Activated effector memory CD4-positive, alpha-beta T cell treated with Interleukin-2 at 50 U/mL for 16 hours (primary cell): Measurements from ENCODE around the gene CDK5R2.

Experiments
- DNase-seq: peaks from one replicate; pipeline ENCODE4 v3.0.0-alpha.2; 2020

CDK5R2 gene

DNA sequence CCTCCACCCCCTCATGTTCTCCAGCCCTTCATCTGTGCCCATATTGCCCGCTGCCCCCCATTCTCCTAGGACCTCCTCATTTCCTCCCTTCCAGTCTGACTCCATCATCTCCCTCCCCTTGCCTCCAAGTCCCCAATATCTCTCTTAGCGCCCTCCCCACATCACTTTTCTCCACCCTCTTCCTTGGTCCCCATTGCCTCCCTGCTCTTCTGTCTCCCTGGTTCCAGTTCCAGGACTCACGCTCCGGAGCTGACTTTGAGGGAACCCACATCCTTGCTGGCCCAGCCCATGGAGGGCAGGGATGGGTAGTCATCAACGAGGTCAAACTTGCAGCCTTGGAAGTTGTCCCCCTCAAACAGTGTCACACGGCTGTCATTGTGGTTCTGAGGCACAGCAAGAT is 31.1 kb downstream of the CDK5R2 start:
- no peak for DNase-seq

DNA sequence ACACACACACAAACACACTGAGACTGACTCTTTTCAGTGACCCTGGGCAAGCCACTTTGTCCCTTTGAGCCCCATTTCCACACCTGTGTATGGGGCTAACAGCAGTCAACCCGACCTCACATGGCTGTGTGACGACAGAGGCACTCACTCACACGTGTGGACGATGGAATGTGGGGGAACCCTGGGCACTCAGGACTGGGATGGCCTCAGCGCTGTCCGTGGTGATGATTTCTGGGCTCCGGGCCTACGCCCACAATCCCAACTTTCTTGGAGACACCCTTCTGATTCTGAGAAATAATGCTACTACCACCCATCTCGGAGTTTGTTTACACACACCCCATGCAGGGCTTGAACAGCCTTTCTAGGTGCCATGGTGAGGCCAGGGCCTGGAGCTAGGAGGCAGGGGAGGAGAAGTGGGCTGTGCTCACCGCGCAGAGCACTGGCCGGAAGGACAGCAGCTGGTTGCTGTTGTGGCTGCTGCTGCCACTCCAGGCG is 32.3 kb downstream of the CDK5R2 start:
- no peak for DNase-seq

DNA sequence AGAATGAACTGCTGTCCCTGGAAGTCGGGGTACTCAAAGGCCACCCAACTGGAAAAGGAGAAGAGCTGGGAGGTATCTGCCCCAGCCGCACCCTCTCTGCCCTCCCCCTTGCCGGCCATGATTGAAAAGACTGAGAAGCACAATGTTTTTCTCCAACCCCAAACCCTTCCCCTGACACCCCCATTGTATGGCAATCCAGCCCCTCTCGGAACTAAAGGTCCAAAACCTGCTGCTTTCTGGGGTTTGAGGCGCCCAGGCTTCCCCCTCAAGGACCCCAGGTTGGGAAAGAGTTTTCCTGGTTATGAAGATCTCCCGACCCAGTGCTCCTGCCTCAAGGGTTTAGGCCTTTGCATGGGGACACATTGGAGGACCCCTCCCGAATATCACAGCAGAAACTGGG is 32.7 kb downstream of the CDK5R2 start:
- no peak for DNase-seq

DNA sequence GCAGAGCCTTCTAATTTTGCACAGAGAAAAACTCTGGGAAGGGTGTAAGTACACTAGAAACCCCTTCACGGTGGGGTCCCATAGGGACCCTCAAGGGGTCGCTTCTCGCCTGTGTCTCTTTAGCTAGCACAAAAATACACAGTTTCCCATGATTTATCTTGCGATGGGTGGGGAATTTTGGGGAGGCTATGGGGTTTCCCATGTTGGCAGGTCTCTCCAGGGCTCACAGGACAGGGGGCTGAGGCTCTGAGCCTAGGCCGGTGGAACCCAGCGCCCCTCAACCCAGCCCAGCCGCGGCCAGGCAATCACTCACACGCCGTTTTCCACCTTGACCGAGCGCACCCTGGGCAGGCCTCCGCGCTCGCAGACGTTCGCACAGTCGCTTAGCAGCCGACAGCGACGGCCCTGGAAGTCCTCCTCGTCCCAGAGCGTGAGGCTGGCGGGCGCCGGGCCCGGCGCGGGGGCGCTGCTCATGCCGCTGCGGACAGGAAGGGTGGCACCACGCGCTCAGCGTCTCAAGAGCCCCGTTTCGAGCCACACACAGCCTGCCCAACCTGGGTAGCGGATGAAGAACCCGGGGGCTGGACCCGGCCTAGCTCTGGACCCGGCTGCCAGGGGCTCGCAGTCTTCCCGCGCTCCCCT is 33.4 kb downstream of the CDK5R2 start:
- no peak for DNase-seq

DNA sequence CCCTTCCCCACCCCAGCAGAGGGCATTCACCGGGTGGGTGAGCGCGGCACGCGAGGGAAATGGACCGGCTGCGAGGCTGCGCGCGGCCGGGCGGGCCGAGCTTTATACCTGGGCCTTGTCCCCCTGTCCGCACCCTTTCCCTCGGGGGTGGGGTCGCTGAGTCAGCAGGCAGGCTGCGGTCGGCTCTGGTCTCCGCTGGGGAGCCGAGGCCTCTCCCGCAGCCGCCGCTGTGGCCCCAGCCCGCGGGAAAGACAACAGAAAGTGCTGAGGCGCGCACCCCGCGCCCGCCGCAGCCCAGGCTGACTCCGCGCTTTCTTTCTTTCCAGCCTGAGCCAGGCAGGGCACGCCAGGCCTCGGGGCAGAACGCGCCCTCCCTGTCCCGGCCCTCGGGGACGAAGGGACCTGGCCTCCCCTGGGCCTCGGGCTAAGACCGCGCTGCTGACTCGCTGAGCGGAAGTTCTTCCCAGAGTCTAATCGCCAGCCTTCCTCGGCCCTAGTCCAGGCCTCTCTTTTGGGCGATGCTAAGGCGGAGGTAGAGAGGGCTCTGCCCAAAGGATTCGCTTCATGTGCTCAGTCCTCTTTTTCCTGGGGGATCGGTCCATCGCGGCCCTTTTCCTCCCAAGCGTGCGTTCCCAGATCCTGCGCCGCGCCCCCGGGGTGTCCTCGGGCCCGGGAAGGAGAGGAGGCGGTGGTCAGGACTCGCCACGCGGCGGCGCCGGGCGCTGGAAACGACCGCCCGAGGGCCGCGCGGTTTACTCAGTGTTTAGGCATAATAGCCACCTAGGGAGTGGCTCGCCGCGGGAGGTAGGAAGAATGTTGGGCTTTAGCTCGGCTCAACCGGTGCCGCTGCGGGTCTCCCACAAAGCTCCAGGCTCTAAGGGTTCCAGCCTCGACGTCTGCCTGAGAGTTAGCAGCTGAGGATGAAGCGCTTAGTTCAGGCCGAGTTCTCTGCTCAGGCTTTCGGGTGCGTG is 34.2 kb downstream of the CDK5R2 start, which contains the start of gene CRYBA2:
Gene CRYBA2 (minus strand): TSS at position 78 of the 971 bp plus-strand sequence. CDS start 246 bp downstream, outside the sequence.
- no peak for DNase-seq

DNA sequence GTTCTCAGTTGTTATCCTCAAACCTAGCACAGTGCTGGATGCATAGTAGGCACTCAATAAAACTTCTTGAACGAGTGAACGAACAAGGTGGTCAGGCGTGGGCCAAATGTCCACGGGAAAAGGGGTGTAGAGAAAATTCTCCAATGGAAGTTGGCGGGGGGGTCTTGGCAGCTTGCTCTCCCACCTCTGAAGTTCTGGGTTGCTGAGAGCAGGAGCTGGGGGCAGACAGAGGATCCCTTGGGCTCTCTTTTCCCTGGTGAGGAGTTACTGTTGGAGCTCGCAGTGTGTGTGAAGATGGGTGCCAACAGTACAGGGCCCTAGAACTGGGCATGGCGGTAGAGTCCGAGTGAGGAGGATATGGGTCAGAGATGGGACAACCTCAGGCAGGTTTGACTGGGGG is 36.1 kb downstream of the CDK5R2 start:
- no peak for DNase-seq

DNA sequence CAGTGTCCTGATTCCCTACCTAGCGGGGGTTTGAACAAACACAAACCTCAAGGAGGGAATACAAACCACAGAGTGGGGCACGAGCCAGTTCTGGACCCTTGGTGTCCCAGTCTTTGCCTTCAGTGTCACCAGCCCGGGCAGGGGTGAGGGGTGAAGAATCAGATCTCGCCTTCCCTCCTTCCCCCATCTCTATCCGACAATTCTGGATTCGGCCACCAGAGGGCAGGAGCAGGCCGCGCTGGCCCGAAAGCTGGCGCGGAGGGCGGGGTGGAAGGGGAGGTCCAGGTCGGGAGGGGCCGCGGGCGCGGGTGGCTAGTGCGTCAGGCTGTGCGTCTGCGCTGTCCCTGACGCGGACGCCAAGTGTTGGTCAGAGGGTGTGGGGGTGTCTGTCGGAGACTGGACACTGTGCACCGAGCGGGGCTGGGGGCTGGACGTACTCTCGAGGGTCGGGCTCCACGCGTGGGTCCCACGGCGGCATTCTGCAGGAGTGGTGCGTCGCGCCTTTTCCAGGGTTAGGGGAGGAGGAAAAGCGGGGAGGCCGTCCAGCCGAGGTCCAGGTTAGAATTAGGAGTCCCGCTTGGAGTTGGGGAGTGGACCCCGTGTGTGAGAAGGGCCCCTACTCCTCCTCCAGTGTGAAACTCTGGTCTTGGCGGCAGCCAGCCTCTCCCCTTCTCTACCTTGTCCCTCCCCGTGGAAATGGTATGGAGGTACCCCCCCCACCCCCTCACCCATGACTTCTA is 36.7 kb downstream of the CDK5R2 start:
- peak; percentile 61 for DNase-seq

DNA sequence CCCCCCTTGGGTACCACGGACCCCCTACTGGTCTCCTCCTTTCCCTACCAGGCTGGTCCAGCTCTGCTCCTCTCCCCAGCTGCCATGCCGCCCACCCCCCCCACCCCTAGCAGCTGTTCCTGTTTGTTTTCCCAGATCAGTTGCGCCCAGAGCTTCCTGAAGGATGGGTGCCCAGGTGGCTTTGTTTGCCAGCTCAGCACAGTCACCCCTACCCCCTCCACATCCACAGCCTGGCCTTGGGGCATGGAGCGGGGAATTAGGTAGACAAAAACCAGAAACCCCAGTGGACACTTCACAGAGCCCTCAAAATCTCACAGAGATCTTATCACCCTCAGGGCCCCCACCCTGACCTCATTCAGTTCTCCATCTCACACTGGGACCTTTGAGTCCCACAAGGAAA is 37.5 kb downstream of the CDK5R2 start:
- no peak for DNase-seq

DNA sequence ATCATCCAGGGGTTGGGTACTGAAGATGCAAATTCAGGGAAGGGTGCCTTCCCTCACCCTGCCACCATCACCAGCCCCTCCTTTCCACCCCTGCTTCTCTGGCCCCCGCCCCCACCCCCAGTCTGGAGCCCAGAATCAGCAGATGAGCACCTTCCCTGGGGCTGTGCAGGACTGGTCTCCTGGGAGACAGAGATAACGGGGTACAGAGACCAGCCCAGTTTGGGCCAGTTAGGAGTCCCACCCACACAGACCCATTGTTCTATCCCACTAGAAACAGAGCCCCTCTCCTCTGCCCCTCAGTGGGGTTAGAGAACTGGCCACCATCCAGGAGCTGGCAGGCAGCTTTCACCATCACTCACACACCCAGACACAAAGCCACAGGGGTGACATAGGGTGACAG is 38.3 kb downstream of the CDK5R2 start:
- no peak for DNase-seq

DNA sequence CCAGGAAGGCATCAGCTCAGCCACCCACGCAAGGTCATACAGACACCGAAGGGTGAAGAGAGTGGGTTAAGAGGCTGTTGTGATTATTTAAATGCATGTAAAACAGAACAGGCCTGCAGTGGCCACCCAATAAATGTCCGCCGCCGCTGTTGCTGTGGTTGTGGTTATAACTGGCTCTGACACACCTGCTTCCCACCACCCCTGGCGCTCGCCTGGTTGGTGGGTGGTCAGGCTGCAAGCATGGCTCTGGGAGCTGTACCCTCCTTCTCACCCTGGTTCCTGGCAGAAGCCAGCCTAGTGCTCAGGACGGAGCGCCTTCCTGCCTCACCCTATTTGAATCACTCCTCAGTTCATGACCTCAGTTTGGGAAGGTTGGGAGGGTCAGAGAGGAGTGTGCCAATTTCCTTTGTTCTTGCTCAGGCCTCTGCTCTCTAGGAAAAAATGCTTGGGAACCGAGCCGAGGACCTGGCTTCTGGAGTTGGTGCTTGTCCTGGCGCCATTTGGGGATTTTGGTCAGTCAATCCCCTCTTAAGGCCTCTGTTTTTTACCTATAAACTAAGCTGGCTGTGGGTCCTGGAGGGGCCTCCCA is 39.0 kb downstream of the CDK5R2 start:
- no peak for DNase-seq

DNA sequence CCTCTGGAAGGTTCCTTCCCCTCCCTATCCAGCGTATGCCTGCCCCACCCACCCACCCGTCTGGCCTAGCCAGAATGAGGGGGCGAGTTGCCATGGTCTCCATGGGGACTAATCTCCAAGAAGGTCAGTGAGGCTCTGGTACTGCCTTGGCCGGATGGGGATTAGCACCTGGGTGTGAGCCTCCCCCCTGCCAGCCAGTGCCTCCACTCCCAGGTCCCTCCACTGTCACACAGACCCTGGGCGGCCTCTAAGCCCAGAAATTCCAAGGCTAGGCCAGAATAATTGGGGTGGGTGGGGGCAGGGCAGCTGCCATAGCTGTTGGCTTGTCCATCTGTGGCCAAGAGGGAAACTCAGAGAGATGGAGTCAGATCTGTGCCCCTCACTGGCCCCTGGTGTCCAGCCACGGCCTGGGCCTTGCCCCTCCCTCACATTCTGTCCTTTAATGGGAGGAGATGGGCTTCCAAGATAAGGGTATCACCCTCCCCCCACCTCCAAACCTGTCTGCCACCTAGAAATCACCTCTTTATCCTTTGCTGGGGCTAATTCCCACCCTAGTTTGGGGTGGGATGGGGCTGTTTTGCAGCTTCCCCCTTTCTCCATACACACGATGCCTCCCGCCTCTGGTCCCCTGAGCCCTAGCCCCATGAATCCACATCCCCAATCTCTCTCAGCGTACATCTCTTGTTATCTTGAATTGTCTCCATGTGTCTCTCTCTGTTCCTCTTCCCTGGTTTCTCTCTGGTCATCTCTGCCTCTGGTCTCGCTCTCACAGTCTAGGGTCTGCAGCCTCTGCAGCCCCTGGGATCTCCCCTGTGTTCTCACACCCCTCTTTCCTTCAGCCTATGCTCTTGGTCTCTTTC is 39.8 kb downstream of the CDK5R2 start:
- no peak for DNase-seq

DNA sequence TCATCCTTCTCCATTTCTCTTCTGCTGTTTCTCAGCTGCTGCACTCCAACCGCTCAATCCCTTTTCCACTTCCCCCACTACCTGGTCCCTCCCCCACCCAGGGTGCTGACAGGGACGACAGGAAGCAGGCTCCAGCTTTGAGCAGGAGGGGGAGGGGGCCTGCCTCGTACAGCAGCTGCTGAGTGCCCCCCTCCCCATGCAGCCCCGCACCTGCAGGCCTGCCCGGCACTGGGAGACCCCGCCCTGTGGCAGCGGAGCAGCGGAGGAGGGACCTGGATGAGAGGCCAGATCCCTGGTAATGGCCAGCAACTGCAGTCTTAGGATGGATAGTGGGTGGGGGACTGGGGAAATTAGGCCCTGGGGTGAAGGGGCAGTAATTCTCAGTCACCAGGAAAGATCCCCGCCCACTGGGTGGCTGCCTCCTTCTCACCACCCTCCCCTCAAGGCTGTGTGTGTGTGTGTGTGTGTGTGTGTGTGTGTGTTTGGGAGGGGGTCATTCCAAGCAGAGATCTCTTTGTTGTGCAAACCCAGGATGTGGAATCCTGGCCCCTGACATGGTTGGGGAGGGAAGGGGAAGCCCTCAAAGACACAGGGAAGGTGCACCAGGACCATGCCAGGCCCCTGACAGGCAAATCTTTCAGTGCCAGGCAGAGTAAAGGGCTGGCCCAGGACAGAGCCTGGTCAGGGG is 40.6 kb downstream of the CDK5R2 start:
- DNase-seq: no peak

DNA sequence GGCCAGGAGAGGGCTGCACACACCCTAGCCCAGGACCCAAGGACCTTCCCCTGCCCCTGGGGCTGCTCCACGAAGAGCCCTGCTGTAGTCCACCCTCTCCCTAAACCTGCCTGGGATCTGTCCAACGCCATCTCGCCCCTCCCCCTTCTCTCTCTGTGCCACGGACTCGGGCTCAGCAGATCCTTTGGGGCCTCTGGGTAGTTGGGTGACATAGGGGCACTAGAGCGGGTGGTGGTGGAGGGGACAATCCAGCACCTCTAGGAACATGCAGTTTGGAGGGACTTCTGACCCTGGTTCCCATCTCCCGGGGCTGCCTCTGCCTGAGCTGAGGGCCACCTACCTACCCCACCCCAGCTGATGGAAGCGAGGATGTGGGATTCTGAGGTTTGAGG is 41.1 kb downstream of the CDK5R2 start:
- no peak for DNase-seq

DNA sequence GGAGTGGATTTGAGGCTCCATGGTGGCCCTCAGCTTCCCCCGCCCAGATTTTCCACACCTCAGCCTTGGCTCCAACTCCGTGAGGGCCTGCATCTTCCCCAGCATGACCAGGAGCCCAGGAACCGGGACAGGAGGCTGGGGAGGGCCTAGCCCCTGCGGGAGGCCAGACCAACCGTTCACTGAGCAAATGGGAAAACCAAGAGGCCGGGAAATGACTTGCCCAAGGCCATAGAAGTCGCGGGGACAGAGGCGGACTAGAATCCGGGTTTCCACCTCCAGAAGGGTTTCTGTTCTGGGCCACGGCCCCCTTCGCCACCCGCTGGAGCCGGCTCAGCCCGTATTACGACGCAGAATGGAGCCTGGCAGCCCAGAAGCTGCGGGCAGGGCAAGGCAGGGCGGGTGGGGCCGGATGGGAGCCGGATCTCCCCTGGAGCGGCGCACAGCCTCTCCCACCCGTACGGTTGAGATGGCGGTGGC is 41.7 kb downstream of the CDK5R2 start:
- DNase-seq: no peak

DNA sequence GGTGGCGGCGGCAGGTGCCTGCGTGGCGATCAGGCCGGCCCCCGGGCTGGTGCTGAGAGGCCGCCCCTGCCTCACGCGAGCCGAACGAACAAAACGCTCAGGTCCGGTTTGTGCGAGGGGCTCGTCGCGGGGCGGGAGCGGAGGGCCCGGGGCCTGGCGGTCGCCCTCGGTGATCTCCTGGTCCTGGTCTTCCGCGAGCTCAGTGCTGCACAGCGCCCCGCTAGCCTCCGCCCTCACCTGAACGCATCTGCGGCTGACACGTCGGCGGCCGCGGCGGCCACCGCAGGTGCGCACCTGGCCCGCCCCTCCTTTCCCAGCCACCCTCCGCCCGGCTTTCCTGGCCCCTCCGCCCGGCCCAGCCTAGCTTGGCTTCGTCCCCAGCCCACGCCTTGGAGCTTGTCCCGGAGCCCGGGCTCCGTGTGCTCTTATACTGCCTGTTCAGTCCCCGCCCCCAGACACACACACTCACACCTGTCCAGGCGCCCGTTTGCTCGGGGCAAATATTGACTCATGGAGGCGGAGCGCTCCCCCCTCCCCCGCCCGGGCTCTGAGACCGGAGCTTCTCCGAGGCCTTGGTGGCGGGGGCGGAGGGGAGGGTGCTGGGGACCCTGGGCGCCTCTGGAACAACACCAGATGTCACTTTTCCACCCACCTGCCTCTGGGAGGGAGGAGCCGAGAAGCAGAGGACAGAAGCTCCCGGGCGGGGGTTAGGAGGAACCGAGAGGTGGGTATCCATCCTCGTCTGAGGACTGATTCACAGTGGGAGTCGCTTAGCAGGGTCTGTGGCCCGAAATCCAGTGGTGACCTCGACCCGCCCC is 42.3 kb downstream of the CDK5R2 start:
- DNase-seq: no peak

DNA sequence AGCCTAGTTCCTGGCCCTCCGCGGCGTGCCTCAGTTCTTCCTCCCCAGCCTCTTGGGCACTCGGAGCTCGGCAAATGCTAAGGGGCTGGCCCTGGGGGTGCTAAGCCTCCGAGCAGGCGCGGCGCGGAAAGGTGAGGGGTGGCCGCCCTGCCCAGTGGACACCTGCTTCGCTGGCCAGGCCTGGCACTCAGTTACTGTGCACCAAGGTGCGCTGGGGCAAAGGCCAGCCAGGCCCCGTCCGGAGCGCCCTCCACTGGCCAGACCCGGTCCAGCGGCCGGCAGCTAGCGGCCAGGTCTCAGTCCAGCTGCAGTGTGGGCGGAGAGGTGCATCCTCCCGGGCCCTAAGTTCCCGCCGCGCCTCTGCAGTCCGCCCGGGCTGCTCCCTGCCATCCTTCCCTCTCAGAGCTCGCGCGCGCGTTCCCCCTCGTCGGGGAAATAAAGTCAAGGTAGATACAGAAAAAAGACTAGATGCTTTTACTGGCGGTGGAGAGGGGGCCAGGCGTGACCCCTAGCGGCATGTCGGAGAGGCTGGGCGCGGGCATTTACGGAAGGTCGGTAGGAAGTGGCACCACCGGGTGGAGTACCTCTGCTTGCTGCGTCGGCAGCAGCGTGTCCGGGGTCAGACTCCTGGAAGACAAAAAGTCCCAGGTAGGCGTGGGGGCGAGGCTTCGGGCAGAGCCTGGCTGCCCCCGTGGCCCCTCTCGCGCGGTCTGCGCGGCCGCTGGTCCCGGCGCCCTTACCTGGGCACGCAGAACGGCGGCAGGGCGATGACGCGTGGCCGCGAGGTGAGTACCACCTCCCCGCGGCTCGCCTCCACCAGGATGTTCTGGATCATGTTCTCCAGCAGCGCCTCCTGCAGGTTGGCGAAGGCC is 43.2 kb downstream of the CDK5R2 start:
- DNase-seq: peak; percentile 21

DNA sequence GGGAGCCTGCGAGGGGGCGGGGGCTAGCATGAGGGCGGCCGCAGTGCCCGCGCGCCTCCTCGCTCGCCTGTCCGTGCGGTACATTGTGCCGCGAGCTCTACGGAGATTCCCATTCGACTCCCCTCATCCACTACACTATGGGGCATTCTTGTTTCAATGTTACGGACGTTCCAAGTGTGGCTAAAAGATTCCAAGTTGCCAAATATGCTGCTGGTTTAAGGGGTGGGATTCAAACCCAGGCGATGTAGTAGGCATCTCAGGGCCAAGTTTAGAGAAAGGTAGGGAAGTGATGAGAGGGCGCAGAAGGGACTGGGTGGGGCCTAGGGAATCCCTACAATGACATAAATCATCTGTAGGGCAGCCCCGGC is 43.8 kb downstream of the CDK5R2 start:
- no peak for DNase-seq

DNA sequence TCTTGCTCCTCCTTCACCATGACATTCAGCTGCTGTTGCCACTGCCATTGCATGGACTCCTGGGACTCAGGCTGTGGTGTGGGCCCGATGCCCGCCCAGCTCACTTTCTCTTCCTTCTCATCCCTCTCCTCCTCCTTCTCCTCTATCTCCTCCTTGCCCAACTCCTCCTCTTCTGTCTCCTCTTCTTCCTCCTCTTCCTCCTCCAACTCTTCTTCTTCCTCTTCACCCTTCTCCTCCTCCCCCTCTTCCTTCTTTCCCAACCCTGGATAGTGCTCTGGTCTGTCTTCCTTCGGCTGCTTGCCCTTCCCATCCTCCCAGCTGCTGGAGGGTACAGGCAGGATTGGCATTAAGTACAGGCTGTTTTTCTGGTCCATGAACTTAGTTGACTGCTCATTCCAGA is 44.5 kb downstream of the CDK5R2 start:
- no peak for DNase-seq

DNA sequence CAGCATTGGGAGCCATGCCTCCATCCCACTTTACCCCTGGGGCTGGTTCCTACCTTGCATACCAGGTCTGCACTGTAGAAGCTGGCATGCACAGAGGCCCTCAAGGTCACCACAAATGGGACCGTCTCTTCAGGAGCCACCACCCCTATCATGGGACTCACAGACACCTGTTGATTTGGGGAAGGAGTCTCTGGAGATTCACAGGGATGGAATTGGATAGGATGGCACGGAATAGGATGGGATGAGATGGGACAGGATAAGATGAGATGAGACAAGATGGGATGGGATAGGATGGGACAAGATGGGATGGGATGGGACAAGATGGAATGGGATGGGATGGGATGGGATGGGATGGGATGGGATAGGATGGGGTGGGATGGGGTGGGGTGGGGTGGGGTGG is 49.8 kb downstream of the CDK5R2 start:
- no peak for DNase-seq
